HCEC 1CT (cell line): ENCODE measurements around the gene LRRTM4.

Experiments used
- DNase-seq: peaks from one replicate; pipeline ENCODE4 v3.0.0-alpha.2; 2017

Gene LRRTM4

GRCh38 chr2:77521931-77522470, at the start of gene LRRTM4:
TSS of gene LRRTM4 (minus strand) at chr2:77522376.
- DNase-seq = no peak

DNA sequence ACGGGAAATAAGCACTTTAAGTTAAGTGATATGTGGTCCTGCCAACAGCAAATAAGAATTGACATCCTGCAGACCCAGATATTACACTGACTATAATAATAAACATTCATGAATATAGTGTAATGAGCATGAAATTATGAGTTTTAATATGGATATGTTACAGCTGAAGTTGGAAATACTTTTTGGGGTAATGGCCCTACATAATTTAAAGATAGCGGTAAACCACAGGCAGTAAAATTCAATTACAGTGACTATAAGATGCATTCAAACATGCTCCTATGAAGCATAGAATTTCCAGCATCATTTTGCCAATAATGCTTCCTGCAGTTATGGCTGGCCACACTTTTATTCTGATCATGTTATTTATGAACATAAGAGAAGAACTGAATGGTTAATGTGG, 49.4 kb upstream of the LRRTM4 start:
- no peak for DNase-seq

GRCh38 chr2:77567723-77568122, 45.5 kb upstream of the LRRTM4 start:
- DNase-seq = no peak

- no peak for DNase-seq
These were observed 44.4 kb upstream of the LRRTM4 start for GRCh38 chr2:77566582-77566981.

GRCh38 chr2:77566131-77566530, 44.0 kb upstream of the LRRTM4 start:
- DNase-seq = no peak

DNA sequence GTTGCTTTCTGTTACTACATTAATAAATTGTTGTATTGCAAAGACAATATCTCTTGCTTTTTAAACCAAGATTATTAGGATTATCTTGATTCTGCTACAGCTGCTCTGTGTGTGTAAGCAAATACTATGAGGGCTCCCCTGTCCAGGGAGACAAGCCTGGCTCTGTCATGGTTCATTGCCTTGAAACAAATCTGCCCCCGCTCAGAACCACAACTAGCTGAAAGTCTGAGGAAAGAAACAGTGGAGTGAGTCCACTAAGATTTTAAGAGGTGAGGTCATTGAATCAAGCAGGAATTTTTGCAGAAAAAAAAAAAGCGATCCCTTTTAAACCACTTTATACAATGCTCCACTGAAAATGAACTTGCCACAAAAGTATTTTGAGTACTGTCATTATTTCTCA, 30.8 kb upstream of the LRRTM4 start:
- DNase-seq = no peak

DNA sequence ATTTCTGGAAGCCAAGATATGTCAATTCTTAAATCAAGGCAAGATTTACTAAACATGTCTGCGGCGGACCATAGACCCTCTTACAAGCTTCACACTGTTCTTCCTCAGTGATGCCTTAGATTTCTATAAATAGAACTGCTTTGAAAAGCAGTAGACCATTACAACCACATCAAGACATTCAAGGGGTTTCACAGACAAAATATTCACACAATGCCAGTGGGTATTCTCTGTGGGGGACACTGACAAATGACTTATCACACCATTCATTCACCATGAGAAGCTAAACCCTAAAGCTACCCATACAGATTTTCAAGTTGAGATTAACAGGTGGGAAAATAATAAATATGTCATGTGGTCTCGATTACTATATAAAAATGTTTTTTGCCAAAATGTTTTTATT, 15.9 kb upstream of the LRRTM4 start:
- DNase-seq = no peak

GRCh38 chr2:77522888-77523287, 712 bp upstream of the LRRTM4 start:
- DNase-seq = no peak

- no peak for DNase-seq
These were observed 656 bp downstream of the LRRTM4 start for GRCh38 chr2:77521548-77521891.

- DNase-seq = no peak
These were observed 1.3 kb downstream of the LRRTM4 start for GRCh38 chr2:77520641-77521547.

DNA sequence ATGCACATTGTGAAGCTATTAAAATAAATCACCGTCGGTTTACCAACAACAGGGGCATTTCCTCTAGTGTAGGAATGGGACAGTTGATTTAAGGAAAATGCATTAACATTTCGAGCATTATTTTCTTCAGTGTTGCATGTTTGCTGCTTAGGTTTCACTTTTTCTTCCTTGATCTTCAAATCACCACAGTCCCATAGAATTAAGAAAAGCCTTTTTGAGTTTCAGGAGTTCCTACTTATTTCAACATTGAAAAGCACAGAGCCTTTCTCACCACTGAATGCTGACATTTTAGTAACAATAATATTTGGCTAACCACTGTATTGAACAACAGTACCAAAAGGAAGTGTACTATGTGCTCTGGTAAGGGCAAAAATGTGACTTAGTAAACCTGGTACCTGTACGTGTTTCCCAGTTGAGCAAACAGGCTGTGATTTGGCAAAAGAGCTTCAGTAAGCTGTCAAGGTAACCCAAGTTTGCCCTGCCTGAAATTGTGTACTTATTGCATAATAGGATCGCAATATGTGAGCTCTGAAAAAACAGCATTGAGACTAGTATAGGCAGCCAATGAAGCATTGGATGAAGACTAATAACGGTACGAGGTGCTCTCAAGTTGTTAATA, 2.2 kb downstream of the LRRTM4 start:
- DNase-seq = no peak

- no peak for DNase-seq
These were observed 2.9 kb downstream of the LRRTM4 start for GRCh38 chr2:77519164-77519887.

DNA sequence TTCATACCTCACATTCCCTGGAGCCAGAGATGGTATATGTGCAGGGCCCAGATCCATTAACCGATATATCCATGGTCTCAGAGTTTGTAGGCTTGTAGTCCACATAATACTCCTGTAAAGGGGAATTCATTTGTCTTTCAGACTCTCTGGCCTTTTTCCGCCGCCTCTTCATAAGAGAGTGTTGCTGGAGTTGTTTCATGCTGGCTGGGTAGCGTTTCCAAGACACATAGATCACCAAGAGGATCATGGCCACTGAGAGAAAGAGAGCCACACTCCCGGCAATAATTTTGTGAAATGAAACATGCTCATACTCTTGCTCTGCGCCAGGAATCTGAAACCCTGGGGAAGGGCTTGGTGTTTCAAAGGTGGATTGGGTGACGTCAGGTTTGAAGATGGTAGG, 3.9 kb downstream of the LRRTM4 start:
- DNase-seq = no peak

GRCh38 chr2:77513191-77513590, 9.0 kb downstream of the LRRTM4 start:
- DNase-seq = no peak

DNA sequence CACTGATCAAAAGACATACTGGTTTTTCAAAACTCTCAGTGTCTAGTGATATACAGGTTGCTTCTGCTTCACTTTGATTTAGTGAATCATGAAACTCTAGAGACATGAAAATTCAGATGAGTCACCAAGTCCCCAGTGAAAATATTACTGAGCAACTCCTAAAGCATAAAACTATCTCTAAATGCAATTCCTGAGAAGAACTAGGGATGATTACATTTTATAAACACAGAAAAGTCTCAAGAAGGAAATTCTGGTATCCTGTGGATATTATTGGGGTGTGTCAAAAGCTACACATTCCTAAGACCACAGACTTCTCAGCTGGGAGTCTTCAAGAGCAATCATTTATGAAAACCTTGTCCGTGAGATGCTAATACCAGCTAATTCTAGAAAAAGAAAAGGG, 9.7 kb downstream of the LRRTM4 start:
- DNase-seq = no peak

DNA sequence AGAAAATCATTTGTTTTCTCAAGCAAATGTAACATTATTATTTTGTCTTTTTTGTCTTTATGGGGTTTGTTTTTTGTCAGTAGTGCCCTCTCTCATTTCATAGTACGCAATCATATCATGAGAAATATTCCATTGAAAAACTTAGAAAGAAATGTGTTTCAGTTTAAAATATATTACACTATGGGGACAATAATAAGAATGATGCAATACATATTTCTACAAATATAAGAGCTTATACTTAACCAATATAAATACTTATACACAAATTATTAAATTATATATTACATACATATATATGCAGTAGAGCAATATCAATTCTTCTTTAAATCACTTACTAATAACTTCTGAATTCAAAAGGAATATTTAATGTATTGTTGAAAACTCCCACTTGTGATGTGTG, 13.7 kb downstream of the LRRTM4 start:
- DNase-seq = no peak

GRCh38 chr2:77507657-77508056, 14.5 kb downstream of the LRRTM4 start:
- no peak for DNase-seq

DNA sequence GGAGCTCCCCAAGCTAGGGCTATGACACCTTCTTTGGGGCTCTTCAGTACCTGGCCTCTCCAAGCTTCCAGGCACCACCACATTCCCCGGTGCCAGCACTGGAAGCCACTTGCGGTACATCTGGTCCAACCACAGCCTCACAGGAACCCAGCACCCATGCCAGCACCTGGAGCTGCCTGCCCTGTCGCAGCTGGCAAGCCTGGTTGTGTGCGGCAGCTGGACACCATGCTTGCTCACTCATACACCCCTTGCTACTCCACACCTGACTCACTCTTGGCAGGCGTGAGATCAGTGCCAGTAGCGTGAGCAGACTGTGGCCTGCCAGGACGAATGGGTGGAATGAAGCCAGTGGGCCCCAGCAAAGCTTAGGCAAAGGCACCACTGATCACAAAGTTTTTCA, 34.0 kb downstream of the LRRTM4 start:
- DNase-seq = no peak

DNA sequence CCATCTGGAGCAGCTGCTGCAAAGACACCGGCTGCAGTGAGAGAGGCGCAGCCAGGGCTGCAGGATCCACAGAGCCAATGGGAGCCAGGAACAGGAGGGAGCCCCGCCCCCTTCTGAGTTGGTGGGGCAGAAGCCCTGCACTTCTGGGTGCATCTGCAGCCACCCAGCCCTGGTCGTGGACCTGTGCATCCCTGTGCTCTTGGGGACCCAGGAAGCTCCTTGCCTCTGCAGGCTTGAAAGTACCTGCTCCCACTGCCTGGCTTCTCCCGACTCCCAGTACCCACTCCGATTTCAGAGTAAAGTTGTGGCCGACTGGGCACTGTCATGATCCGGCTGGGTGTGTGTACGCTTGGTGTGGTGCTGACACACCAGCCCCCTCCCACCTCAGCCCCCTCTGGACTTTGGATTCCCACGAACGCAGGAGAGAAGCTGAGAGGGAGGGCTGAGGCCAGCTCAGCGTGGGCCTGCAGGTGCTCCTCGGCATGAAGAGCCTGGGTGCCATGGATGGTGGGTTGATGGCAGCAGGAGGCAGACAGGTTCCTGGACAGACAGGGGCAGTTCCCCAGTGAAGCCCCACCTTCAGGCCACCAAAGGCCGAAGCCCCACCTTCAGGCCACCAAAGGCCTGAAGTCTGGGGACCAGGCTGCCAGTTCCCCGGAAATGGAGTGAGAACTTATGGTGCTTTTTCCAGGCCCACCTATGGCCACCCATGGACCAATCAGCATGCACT, 34.9 kb downstream of the LRRTM4 start:
- DNase-seq = no peak

DNA sequence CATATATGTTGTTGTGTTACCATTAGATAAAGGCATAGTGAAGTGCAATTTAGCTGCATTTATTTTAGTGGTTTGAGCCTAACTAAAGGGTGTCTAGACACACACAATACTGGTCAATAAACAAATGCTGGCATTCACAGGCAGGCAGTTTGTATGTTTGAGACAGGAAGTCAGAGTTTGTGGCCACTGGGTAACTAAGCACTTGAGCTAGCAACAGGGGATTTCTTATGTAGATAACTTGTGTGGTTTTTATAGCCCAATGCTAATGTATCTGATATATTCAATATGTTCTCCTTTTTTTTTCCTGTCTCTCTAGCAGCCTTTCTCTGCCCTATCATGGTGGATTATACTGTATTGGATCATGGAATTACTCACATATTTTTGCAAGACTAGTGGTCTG, 38.1 kb downstream of the LRRTM4 start:
- no peak for DNase-seq

DNA sequence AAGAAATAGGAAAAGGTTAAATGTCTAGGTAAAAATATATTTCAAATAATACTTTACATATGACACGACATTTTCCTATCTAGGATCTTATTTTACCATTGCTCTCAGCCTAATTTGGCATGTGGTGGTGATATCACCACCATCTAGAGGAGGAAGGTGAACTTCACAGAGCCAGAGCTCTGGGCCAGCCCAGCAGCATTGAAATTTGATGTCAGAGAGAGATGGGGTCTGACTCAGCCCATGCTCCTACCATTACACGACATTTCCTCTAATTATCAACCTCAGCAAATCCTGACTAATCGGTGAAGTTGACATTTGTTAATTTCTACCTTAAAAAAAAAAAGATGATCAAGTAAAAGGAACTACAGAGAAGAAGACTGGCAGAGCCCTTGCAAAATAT, 42.3 kb downstream of the LRRTM4 start:
- no peak for DNase-seq

GRCh38 chr2:77479395-77479794, 42.8 kb downstream of the LRRTM4 start:
- no peak for DNase-seq

DNA sequence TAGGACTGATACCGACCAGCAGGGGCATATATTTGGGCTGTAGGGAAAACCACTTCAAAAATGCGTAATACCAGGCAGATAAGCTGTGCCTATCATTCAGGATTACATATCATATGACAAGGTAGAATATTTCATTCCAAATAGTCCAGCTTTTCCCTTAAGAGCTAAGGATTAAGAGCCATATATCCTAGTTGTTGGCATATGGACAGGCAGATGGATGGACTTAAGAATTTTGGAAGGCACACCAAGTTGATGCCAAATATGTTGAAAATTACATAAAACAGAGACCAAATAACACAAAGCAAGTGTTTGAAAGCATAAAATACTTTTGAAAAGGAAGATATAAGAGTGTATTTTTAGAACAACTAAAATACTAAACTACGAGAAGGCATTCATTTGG, 52.1 kb downstream of the LRRTM4 start:
- DNase-seq = no peak
